ENCODE results near the gene C6orf52. TPM values are rescaled to one million over a fixed set of nuclear protein-coding genes. Genes with fewer than 3 reads are reported as not detected.

C6orf52 gene
- total and polyA plus RNA-seq, 2 donors (not counting 3 experiments of a cell fraction or from before 2014, with no cell fraction given): 0.54 TPM; not detected in 1

DNA sequence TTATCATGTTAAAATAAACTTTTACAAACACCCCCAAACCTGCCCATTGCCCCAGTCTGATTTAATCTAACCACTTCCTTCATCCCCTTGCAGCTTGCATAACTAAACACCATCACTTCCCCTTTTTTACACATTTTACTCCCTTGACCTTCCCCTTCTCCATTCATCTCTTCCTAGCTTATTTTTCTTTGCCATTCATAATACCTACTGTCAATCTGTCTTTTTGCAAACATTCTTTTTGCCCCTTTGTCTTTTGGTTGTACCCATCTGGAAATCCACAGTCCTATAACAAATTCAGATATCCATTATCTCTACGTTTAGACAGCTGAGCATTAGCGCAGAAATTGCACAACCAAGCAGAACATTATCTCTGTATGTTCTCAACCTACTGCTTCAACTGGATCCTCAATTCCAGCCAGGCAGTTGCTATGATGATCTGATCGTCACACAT is 51.2 kb downstream of the C6orf52 start:
- Histone ChIP-seq H4K20me1 (replicated peaks; ENCODE audit: control insufficient read depth, extremely low read depth, insufficient read depth, low read length) (no peaks in the 10 kb centered on the region), H3K4me1 (ENCODE audit: control insufficient read depth, extremely low read depth, insufficient read depth, low read length) (no peaks in the 10 kb centered on the region), H3K9ac (replicated peaks; ENCODE audit: extremely low read depth, insufficient read depth, low read length) (no peak overlapping the region), H3K27ac (ENCODE audit: insufficient read depth, low read depth, low read length) (no peak overlapping the region), H3K9me1 (replicated peaks; ENCODE audit: control insufficient read depth, extremely low read depth, insufficient read depth, low read length) (no peaks in the 10 kb centered on the region), H3K9me3 (replicated peaks; ENCODE audit: control insufficient read depth, insufficient read depth, low read length) (no peaks in the 10 kb centered on the region), H2AFZ (ENCODE audit: low read depth, low read length) (no peak overlapping the region), H3K36me3 (ENCODE audit: control insufficient read depth in 2 of 2, extremely low read depth in 1 of 2, insufficient read depth in 2 of 2, low read length in 2 of 2) (no peaks in the 10 kb centered on the region), H3K4me2 (ENCODE audit: insufficient read depth, low read length) (no peak overlapping the region), H3K4me3 (replicated peaks in 1 of 3; ENCODE audit: insufficient read depth in 1 of 3, low read depth in 1 of 3, low read length in 3 of 3) (no peak overlapping the region), H3K79me2 (ENCODE audit: control insufficient read depth, insufficient read depth, low read length) (no peaks in the 10 kb centered on the region), H3K27me3 (ENCODE audit: control insufficient read depth in 2 of 2, insufficient read depth in 2 of 2, low read length in 2 of 2) (peaks cover 0 to 2% of the 10 kb centered on the region in 2 experiments)
- dilution Hi-C loops (cut with MboI; ENCODE audit: extremely low pct_ligation_motif_present, low sequenced_read_pairs): no loop called here
- no peak for FAIRE-seq
- intact Hi-C loops (cut with micrococcal nuclease): no loop called here
- no peak for DNase-seq (ENCODE audit: low read depth, low spot score)
- TF ChIP-seq MYC (IDR thresholded peaks at IDR 0.05; ENCODE audit: low read depth, low read length): no peak
- no peak for TF ChIP-seq JUN (IDR thresholded peaks at IDR 0.05; ENCODE audit: borderline replicate concordance, insufficient read depth, insufficient read length, low read depth)
- no peak for TF ChIP-seq FOS (IDR thresholded peaks at IDR 0.05; ENCODE audit: borderline replicate concordance, insufficient read depth, low read length)
- TF ChIP-seq POLR2AphosphoS5 (IDR thresholded peaks at IDR 0.05; ENCODE audit: insufficient read depth, low read depth, low read length): no peak
- TF ChIP-seq POLR2A (IDR thresholded peaks at IDR 0.05; ENCODE audit: low read depth, low read length): no peak
- no peak for TF ChIP-seq GATA2 (IDR thresholded peaks at IDR 0.05; ENCODE audit: insufficient read depth, insufficient read length, low read depth, low read length)
- TF ChIP-seq CTCF (IDR thresholded peaks at IDR 0.05; ENCODE audit: extremely low read depth in 1 of 2, insufficient read depth in 1 of 2, low read depth in 1 of 2, low read length in 2 of 2): no peak
- TF ChIP-seq MAX (IDR thresholded peaks at IDR 0.05; ENCODE audit: insufficient read depth, insufficient read length): no peak
- TF ChIP-seq EZH2 (IDR thresholded peaks at IDR 0.05; ENCODE audit: borderline replicate concordance, low read depth, low read length, severe bottlenecking): no peak
- ChIA-PET POLR2A (no interaction called here), CTCF (no interaction called here)
- no TSS peak for BruUV-seq (replicated peaks)

All from endothelial cell of umbilical vein (primary cell).